Caco-2 (cell line): ENCODE results near the gene LIMS2. TPM values are rescaled to one million over a fixed set of nuclear protein-coding genes. Genes with fewer than 3 reads are reported as not detected.

Experiments used
- BruUV-seq: library from RNA; stranded (reverse); fragments of 400-500 nt; replicated peaks from 2 replicates; lab custom pipeline; 2021; lab: Mats Ljungman, UMichigan
- CTCF ChIA-PET: fragments of 300-600 bp; sonication (Branson Sonifier 250); formaldehyde crosslinking; loops from one replicate; lab custom pipeline; 2022; ENCODE audit warnings: antibody characterized with exemption; lab: Charles Lee
- POLR2A ChIA-PET: fragments of 300-600 bp; sonication (Branson Sonifier 250); formaldehyde crosslinking; loops from one replicate; lab custom pipeline; 2022; ENCODE audit warnings: antibody characterized with exemption; lab: Charles Lee
- DNase-seq, 2 experiments: peaks; one replicate each; pipeline versions ENCODE4 v3.0.0 to v3.0.0-alpha.2; 2020 to 2022
- H3K27me3 ChIP-seq: replicated peaks from 2 replicates; pipeline ENCODE4 v1.6.0; 2011; ENCODE audit warnings: low read length; ENCODE audit not compliant: control insufficient read depth, insufficient read depth
- H3K36me3 ChIP-seq: 2 replicates; pipeline ENCODE4 v1.5.1; 2011; ENCODE audit warnings: low read length; ENCODE audit not compliant: control insufficient read depth, insufficient read depth
- H3K4me1 ChIP-seq: fragments of 250-450 bp; sonication (Bioruptor Pico); 2 replicates; pipeline ENCODE4 v1.5.1; 2020; ENCODE audit warnings: mild to moderate bottlenecking
- H3K4me3 ChIP-seq: 2 replicates; pipeline ENCODE4 v1.5.1; 2011; ENCODE audit warnings: low read depth, mild to moderate bottlenecking, control low read depth, low read length
- H3K9me3 ChIP-seq: fragments of 250-450 bp; sonication (Bioruptor Pico); 2 replicates; pipeline ENCODE4 v1.5.1; 2020; ENCODE audit warnings: mild to moderate bottlenecking, moderate library complexity
- H3K27ac Mint-ChIP-seq: one replicate; pipeline ENCODE4 v1.8.0; 2022; ENCODE audit warnings: mixed read lengths; ENCODE audit not compliant: unreplicated experiment
- H3K27me3 Mint-ChIP-seq: one replicate; pipeline ENCODE4 v1.8.0; 2022; ENCODE audit warnings: mixed read lengths; ENCODE audit not compliant: insufficient read depth, unreplicated experiment
- H3K36me3 Mint-ChIP-seq: one replicate; pipeline ENCODE4 v1.8.0; 2022; ENCODE audit warnings: mild to moderate bottlenecking, mixed read lengths; ENCODE audit not compliant: insufficient read depth, unreplicated experiment
- H3K4me1 Mint-ChIP-seq: one replicate; pipeline ENCODE4 v1.8.0; 2022; ENCODE audit warnings: low read depth, mixed read lengths; ENCODE audit not compliant: unreplicated experiment
- H3K4me3 Mint-ChIP-seq: one replicate; pipeline ENCODE4 v1.8.0; 2022; ENCODE audit warnings: mild to moderate bottlenecking, moderate library complexity, mixed read lengths; ENCODE audit not compliant: unreplicated experiment
- H3K9me3 Mint-ChIP-seq: one replicate; pipeline ENCODE4 v1.8.0; 2022; ENCODE audit warnings: mixed read lengths; ENCODE audit not compliant: unreplicated experiment
- intact Hi-C: fragments of 100-400 bp; cut with micrococcal nuclease; formaldehyde crosslinking; loops from one replicate; pipeline ENCODE4 v1.10.0; 2022; ENCODE audit not compliant: unreplicated experiment
- total RNA-seq: library from RNA; stranded (reverse); gene quantifications from 2 replicates; pipeline ENCODE4 v1.2.3, GENCODE V29; 2022
- TF ChIP-seq, protein P1 (sequence below), 2 experiments: fragments of 200-600 bp in 1 of 2; IDR thresholded peaks; 1 replicate in 1 of 2; 2 replicates in 1 of 2; pipeline versions ENCODE4 v1.5.1 to v1.8.0; 2011 to 2022; ENCODE audit warnings: antibody characterized with exemption in 1 of 2, control low read depth in 1 of 2, inconsistent platforms in 1 of 2, low read depth in 1 of 2, low read length in 1 of 2, mild to moderate bottlenecking in 1 of 2, moderate library complexity in 1 of 2; ENCODE audit not compliant: insufficient read depth in 1 of 2, severe bottlenecking in 1 of 2, unreplicated experiment in 1 of 2

LIMS2 gene
- total RNA-seq, 1 experiment from 2014 or later, result 10.0 TPM

DNA sequence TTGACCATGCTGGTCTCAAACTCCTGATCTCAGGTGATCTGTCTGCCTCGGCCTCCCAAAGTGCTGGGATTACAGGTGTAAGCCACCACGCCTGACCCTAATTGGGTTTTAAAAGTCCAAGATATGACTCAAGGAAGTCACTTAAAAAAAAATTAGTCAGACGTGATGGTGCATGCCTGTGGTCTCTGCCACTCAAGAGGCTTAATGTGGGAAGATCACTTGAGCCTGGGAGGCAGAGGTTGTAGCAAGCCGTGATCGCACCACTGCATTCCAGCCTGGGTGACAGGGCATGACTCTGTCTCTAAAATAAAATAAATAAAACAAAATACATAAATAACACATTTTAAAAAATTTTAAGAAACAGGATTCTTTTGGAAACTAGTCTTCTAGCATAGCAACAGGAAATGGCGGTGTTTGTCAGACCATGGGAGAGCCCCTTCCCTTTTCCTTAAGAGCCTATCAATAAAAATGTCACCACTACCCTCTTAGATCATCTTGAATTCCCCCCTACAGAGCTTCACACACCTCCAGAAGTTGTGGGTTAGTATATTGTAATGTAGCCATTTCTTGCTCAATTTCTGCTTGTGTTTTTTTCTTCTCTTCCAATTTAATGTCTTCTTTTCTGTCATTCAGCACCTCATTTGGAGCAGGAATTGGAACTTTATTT is 46.1 kb upstream of the LIMS2 start:
- Histone ChIP-seq H3K4me3 (no peak overlapping the region), H3K4me1 (no peaks in the 10 kb centered on the region), H3K27me3 (no peaks in the 10 kb centered on the region), H3K9me3 (no peaks in the 10 kb centered on the region), H3K36me3 (peaks cover 6% of the 10 kb centered on the region)
- TF ChIP-seq, protein P1, sequence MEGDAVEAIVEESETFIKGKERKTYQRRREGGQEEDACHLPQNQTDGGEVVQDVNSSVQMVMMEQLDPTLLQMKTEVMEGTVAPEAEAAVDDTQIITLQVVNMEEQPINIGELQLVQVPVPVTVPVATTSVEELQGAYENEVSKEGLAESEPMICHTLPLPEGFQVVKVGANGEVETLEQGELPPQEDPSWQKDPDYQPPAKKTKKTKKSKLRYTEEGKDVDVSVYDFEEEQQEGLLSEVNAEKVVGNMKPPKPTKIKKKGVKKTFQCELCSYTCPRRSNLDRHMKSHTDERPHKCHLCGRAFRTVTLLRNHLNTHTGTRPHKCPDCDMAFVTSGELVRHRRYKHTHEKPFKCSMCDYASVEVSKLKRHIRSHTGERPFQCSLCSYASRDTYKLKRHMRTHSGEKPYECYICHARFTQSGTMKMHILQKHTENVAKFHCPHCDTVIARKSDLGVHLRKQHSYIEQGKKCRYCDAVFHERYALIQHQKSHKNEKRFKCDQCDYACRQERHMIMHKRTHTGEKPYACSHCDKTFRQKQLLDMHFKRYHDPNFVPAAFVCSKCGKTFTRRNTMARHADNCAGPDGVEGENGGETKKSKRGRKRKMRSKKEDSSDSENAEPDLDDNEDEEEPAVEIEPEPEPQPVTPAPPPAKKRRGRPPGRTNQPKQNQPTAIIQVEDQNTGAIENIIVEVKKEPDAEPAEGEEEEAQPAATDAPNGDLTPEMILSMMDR (IDR thresholded peaks at IDR 0.05; ENCODE audit: insufficient read depth in 1 of 2, low read depth in 1 of 2, low read length in 1 of 2, severe bottlenecking in 1 of 2, unreplicated experiment in 1 of 2), result no peak
- H3K9me3 Mint-ChIP-seq, result no peaks in the 10 kb centered on the region
- intact Hi-C loops, result no loop called here
- DNase-seq, result no peak
- no peaks in the 10 kb centered on the region for H3K4me1 Mint-ChIP-seq
- H3K36me3 Mint-ChIP-seq, result peaks cover 71% of the 10 kb centered on the region
- POLR2A ChIA-PET, result no interaction called here
- H3K27me3 Mint-ChIP-seq, result no peaks in the 10 kb centered on the region
- CTCF ChIA-PET, result no interaction called here
- no TSS peak for BruUV-seq
- no peak overlapping the region for H3K27ac Mint-ChIP-seq
- H3K4me3 Mint-ChIP-seq, result no peak overlapping the region

DNA sequence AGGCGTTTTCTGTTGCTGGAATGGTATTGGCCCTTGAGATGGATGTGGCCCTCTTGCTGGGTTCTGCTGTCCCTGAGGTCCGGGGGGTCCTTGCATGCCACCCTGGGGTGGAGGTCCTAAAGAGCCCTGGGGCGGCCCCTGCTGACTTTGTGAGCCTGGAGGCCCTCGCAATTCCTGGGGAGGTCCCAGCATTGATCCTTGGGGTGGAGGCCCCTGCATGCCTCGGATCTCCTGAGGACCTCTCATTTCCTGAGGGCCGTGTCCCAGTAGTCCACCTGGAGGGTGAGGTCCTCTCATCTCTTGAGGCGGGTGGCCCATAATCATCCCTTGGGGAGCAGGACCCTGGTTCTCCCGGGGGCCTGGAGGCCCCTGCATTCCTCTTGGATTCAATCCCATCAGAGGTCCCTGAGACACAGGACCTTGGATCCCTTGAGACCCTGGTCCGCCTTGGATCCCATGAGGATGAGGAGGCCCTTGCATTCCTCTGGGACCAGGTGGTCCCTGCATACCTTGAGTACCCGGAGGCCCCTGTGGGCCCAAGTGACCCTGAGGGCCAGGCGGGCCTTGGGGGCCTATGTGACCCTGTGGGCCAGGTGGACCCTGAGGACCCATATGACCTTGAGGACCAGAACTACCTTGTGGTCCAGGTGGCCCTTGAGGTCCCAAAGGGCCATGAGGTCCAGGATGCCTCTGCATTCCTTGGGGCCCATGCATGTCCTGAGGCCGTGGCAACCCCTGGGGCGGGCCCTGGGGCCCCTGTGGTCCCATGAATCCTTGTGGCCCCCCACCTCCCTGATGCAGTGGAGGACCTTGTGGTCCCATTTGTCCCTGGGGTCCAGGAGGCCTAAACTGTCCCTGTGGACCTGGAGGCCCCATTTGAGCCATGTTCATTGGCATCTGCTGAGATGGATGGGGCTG is 44.2 kb upstream of the LIMS2 start:
- no peak for DNase-seq
- Mint-ChIP-seq H3K27me3 (no peaks in the 10 kb centered on the region), H3K9me3 (no peaks in the 10 kb centered on the region), H3K4me3 (no peak overlapping the region), H3K4me1 (no peaks in the 10 kb centered on the region), H3K27ac (no peak overlapping the region), H3K36me3 (peaks cover 72% of the 10 kb centered on the region)
- POLR2A ChIA-PET, result interaction anchor here (0.5 kb wide), 1 partner anchor 1402 kb away, joined by 3 read pairs; no protein-coding TSS in a partner anchor
- intact Hi-C loops, result no loop called here
- CTCF ChIA-PET, result no interaction called here
- Histone ChIP-seq H3K36me3 (peaks cover 6% of the 10 kb centered on the region), H3K9me3 (no peaks in the 10 kb centered on the region), H3K4me1 (no peaks in the 10 kb centered on the region), H3K27me3 (no peaks in the 10 kb centered on the region), H3K4me3 (no peak overlapping the region)
- TF ChIP-seq, protein P1 (IDR thresholded peaks at IDR 0.05; ENCODE audit: insufficient read depth in 1 of 2, low read depth in 1 of 2, low read length in 1 of 2, severe bottlenecking in 1 of 2, unreplicated experiment in 1 of 2), result no peak
- no TSS peak for BruUV-seq

DNA sequence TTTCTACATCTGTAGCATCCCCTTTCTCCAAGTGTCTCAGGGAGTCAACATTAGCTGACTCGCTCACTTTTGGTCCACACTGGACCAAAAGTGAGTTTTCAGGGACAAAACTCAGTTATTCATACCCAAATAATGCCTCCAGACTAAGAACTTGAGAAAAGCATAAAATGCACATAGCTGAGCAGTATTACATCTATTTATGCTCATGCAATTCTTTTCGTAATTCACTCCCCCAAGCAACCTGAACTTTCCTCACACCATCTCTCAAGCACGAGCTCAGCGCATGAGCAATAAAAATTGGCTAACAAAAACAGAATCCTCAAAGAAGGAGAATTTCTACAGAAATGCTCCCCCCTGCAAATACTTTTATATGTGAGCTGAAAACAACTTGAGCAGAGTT is 42.9 kb upstream of the LIMS2 start:
- Histone ChIP-seq H3K4me3 (no peak overlapping the region), H3K36me3 (peaks cover 6% of the 10 kb centered on the region), H3K4me1 (no peaks in the 10 kb centered on the region), H3K27me3 (no peaks in the 10 kb centered on the region), H3K9me3 (no peaks in the 10 kb centered on the region)
- Mint-ChIP-seq H3K4me3 (no peak overlapping the region), H3K36me3 (peaks cover 65% of the 10 kb centered on the region), H3K27ac (no peak overlapping the region), H3K4me1 (no peaks in the 10 kb centered on the region), H3K9me3 (no peaks in the 10 kb centered on the region), H3K27me3 (no peaks in the 10 kb centered on the region)
- ChIA-PET CTCF (no interaction called here), POLR2A (no interaction called here)
- TF ChIP-seq, protein P1 (IDR thresholded peaks at IDR 0.05; ENCODE audit: insufficient read depth in 1 of 2, low read depth in 1 of 2, low read length in 1 of 2, severe bottlenecking in 1 of 2, unreplicated experiment in 1 of 2), result no peak
- no TSS peak for BruUV-seq
- intact Hi-C loops, result no loop called here
- no peak for DNase-seq
